Peyer's patch (tissue), 4 donors: ENCODE data around the gene PTPRM.

Experiments used
- CTCF ChIP-seq, 6 experiments: fragments of 450-650 bp in 4 of 6; fragments of 200-600 bp in 2 of 6; sonication (generic) in 1 of 6; IDR thresholded peaks; one replicate each; pipeline ENCODE4 v1.5.1; 2017 to 2019; ENCODE audit warnings: antibody characterized with exemption in 6 of 6, mild to moderate bottlenecking in 3 of 6, moderate library complexity in 1 of 6
- POLR2A ChIP-seq, 2 donors: fragments of 450-650 bp; IDR thresholded peaks; one replicate each; pipeline ENCODE4 v1.5.1; 2017; ENCODE audit warnings: antibody characterized with exemption in 2 of 2, mild to moderate bottlenecking in 2 of 2, moderate library complexity in 2 of 2

- TF ChIP-seq CTCF (IDR thresholded peaks at IDR 0.05) (no peak), POLR2A (IDR thresholded peaks at IDR 0.05) (no peak)
Observed at GRCh38 chr18:7616661-7617060, 49.5 kb downstream of the PTPRM start.
